Endothelial cell (in vitro differentiated cells): Measurements from ENCODE around the gene SNCB. TPM values are rescaled to one million over a fixed set of nuclear protein-coding genes. Genes with fewer than 3 reads are reported as not detected.
A peak's percentile ranks its signal among the peaks of the same experiment; 100 is the strongest.

Experiments
- DNase-seq: peaks from one replicate; pipeline ENCODE4 v3.0.0; 2021; ENCODE audit warnings: low spot score
- H3K27ac Mint-ChIP-seq: one replicate; pipeline ENCODE4 v1.8.0; 2021; ENCODE audit warnings: mixed read lengths, inconsistent platforms; ENCODE audit not compliant: unreplicated experiment
- H3K27me3 Mint-ChIP-seq: one replicate; pipeline ENCODE4 v1.8.0; 2021; ENCODE audit warnings: mild to moderate bottlenecking, moderate library complexity, mixed read lengths, inconsistent platforms; ENCODE audit not compliant: unreplicated experiment
- H3K36me3 Mint-ChIP-seq: one replicate; pipeline ENCODE4 v1.8.0; 2021; ENCODE audit warnings: mild to moderate bottlenecking, low read depth, mixed read lengths, inconsistent platforms; ENCODE audit not compliant: unreplicated experiment
- H3K4me1 Mint-ChIP-seq: one replicate; pipeline ENCODE4 v1.8.0; 2021; ENCODE audit warnings: mild to moderate bottlenecking, mixed read lengths, inconsistent platforms; ENCODE audit not compliant: unreplicated experiment
- H3K4me3 Mint-ChIP-seq: one replicate; pipeline ENCODE4 v1.8.0; 2021; ENCODE audit warnings: mild to moderate bottlenecking, mixed read lengths, inconsistent platforms; ENCODE audit not compliant: unreplicated experiment
- H3K9me3 Mint-ChIP-seq: one replicate; pipeline ENCODE4 v1.8.0; 2021; ENCODE audit warnings: mixed read lengths, inconsistent platforms; ENCODE audit not compliant: unreplicated experiment
- CTCF ChIP-seq: fragments of 200-600 bp; sonication (generic); IDR thresholded peaks from one replicate; pipeline ENCODE4 v1.5.0; 2021; ENCODE audit warnings: antibody characterized with exemption; ENCODE audit not compliant: unreplicated experiment
- total RNA-seq: library from RNA; stranded (reverse); fragmentation: NEBNext Ultra II Directional; extraction: Animal tissue kit (Norgen Biotek cat#: 25700); gene quantifications from one replicate; pipeline ENCODE4 v1.2.1, GENCODE V29; 2021; ENCODE audit not compliant: unreplicated experiment

Gene SNCB
- total RNA-seq, 1 donor from 2014 or later: 0.80 TPM

- no peak for DNase-seq
- Mint-ChIP-seq H3K4me3 (no peak overlapping the region), H3K4me1 (peaks cover 21% of the 10 kb centered on the region), H3K9me3 (no peaks in the 10 kb centered on the region), H3K27me3 (peaks cover 25% of the 10 kb centered on the region), H3K36me3 (peaks cover 4% of the 10 kb centered on the region), H3K27ac (no peak overlapping the region)
- no peak for TF ChIP-seq CTCF
These were observed 17.5 kb downstream of the SNCB start for GRCh38 chr5:176612855-176613254.

GRCh38 chr5:176612008-176612407 lies 18.3 kb downstream of the SNCB start:
- Mint-ChIP-seq H3K27me3 (peaks cover 20% of the 10 kb centered on the region), H3K4me1 (peaks cover 21% of the 10 kb centered on the region), H3K36me3 (peaks cover 4% of the 10 kb centered on the region), H3K4me3 (peak overlapping the region; percentile 37), H3K9me3 (no peaks in the 10 kb centered on the region), H3K27ac (no peak overlapping the region)
- no peak for TF ChIP-seq CTCF
- no peak for DNase-seq

GRCh38 chr5:176611435-176611834 lies 18.9 kb downstream of the SNCB start:
- peak; percentile 83 for DNase-seq
- no peak for TF ChIP-seq CTCF
- no peak overlapping the region for H3K27ac Mint-ChIP-seq
- H3K9me3 Mint-ChIP-seq: no peaks in the 10 kb centered on the region
- no peak overlapping the region for H3K4me3 Mint-ChIP-seq
- H3K36me3 Mint-ChIP-seq: peaks cover 4% of the 10 kb centered on the region
- H3K4me1 Mint-ChIP-seq: peaks cover 21% of the 10 kb centered on the region
- peaks cover 18% of the 10 kb centered on the region for H3K27me3 Mint-ChIP-seq

- Mint-ChIP-seq H3K36me3 (peaks cover 4% of the 10 kb centered on the region), H3K4me3 (peak overlapping the region; percentile 79), H3K4me1 (peaks cover 21% of the 10 kb centered on the region), H3K27me3 (peaks cover 15% of the 10 kb centered on the region), H3K27ac (no peak overlapping the region), H3K9me3 (no peaks in the 10 kb centered on the region)
- no peak for DNase-seq
- TF ChIP-seq CTCF: no peak
These were observed 19.9 kb downstream of the SNCB start for GRCh38 chr5:176610435-176610773.

- Mint-ChIP-seq H3K27ac (peak within 1 kb of the TSS; percentile 11), H3K27me3 (peaks cover 15% of the 10 kb centered on the region), H3K4me1 (peaks cover 21% of the 10 kb centered on the region), H3K9me3 (no peaks in the 10 kb centered on the region), H3K36me3 (peaks cover 4% of the 10 kb centered on the region), H3K4me3 (peak within 1 kb of the TSS; percentile 90)
- DNase-seq: peak; percentile 81
- no peak for TF ChIP-seq CTCF
These were observed 20.5 kb downstream of the SNCB start, which contains the start of gene GPRIN1 for GRCh38 chr5:176609724-176610434. GPRIN1 (minus strand) TSS chr5:176610156; CDS start chr5:176599834, 10,322 bp downstream.
